ENCODE results near the gene OR10K2.
"Not testable (repeated sequence)": the region's sequence is repeated elsewhere in the genome, so short reads cannot be mapped to it uniquely, and the experiment has no call there.

Gene OR10K2, protein sequence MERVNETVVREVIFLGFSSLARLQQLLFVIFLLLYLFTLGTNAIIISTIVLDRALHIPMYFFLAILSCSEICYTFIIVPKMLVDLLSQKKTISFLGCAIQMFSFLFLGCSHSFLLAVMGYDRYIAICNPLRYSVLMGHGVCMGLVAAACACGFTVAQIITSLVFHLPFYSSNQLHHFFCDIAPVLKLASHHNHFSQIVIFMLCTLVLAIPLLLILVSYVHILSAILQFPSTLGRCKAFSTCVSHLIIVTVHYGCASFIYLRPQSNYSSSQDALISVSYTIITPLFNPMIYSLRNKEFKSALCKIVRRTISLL

GRCh38 chr1:158426137-158426536, at the start of gene OR10K2:
Gene OR10K2, minus strand, starts transcription at chr1:158426237. Its CDS starts 5,371 bp downstream, at chr1:158420866.
- no peak for DNase-seq (ENCODE audit: low spot score)

- no peak for DNase-seq (ENCODE audit: low spot score)
These were observed 45.9 kb upstream of the OR10K2 start, which contains the start of gene OR10R2 for GRCh38 chr1:158471920-158472319. Gene OR10R2, plus strand, starts transcription at chr1:158472220. Its CDS starts 106 bp downstream, at chr1:158472326.

GRCh38 chr1:158461534-158461933, 35.5 kb upstream of the OR10K2 start, which contains the start of gene OR10K1:
Gene OR10K1, plus strand, starts transcription at chr1:158461834. Its CDS starts 3,728 bp downstream, at chr1:158465562.
- no peak for DNase-seq (ENCODE audit: low spot score)

DNA sequence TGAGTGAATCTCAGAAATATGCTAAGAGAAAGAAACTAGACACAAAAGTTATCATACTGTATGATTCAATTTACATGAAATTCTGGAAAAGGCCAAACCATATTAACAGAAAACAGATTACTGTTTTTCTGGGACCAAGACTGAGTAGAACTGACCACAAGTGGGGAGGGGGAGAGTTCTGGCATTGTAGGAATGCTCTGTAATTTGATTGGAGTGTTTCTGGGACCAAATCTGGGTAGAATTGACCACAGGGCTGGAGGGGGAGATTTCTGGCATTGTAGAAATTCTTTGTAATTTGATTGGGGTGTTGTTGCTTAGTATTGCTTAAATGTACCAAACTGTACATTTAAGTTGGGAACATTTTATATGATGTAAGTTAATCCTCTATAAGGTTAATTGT, 32.2 kb upstream of the OR10K2 start:
- DNase-seq (ENCODE audit: low spot score): no peak

- DNase-seq (ENCODE audit: low spot score): no peak
These were observed 31.2 kb upstream of the OR10K2 start for GRCh38 chr1:158457246-158457645.

GRCh38 chr1:158454537-158454936, 28.5 kb upstream of the OR10K2 start:
- no peak for DNase-seq (ENCODE audit: low spot score)

DNA sequence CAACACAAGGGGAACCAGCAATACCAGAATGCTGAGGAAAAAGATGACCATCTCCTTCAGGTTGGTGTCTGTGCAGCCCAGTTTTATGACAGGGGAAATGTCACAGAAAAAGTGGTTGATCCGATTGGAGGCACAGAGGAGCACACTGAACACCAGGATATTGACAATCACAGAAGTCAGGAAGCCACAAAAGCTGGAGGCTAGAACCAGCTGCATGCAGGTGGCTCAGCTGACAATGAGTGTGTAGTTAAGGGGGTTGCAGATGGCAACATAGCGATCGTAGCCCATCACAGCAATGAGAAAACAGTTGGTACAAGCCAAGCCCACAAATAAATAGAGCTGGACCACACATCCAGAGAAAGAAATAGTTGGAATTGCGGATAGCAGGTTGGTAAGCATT, 19.3 kb upstream of the OR10K2 start:
- DNase-seq (ENCODE audit: low spot score): no peak

DNA sequence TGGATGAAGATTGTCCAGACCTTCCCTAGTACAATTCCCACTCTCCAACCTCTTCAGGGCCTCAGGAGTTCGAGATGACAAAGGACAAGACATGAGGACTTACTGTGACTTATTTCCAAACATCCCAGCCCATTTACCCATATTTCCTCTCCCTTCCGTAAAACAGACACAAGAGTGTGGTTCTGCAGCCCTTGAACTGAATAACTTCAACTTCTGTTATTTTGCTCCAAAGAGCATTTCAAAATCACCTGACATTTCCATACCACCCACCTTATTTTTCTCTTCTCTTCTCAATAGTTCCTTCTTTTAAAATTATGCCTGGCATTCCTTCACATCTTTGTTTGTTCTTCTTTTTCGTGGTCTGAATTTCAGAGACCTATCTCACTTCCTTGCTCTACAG, 8.7 kb upstream of the OR10K2 start:
- DNase-seq (ENCODE audit: low spot score): no peak

DNA sequence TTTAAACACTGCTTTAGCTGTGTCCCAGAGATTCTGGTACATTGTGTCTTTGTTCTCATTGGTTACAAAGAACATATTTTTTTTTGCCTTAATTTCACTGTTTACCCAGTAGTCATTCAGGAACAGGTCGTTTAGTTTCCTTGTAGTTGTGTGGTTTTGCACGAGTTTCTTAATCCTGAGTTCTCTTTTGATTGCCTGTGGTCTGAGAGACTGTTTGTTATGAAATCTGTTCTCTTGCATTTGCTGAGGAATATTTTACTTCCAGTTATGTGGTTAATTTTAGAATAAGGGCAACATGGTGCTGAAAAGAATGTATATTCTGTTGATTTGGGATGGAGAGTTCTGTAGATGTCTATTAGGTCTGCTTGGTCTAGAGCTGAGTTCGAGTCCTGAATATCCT, 4.1 kb upstream of the OR10K2 start:
- DNase-seq (ENCODE audit: low spot score): not testable (repeated sequence)

GRCh38 chr1:158425027-158425426, 1.0 kb downstream of the OR10K2 start:
- no peak for DNase-seq (ENCODE audit: low spot score)

GRCh38 chr1:158422212-158422611, 3.8 kb downstream of the OR10K2 start:
- DNase-seq (ENCODE audit: low spot score): no peak

GRCh38 chr1:158417586-158417985, 8.5 kb downstream of the OR10K2 start:
- no peak for DNase-seq (ENCODE audit: low spot score)

DNA sequence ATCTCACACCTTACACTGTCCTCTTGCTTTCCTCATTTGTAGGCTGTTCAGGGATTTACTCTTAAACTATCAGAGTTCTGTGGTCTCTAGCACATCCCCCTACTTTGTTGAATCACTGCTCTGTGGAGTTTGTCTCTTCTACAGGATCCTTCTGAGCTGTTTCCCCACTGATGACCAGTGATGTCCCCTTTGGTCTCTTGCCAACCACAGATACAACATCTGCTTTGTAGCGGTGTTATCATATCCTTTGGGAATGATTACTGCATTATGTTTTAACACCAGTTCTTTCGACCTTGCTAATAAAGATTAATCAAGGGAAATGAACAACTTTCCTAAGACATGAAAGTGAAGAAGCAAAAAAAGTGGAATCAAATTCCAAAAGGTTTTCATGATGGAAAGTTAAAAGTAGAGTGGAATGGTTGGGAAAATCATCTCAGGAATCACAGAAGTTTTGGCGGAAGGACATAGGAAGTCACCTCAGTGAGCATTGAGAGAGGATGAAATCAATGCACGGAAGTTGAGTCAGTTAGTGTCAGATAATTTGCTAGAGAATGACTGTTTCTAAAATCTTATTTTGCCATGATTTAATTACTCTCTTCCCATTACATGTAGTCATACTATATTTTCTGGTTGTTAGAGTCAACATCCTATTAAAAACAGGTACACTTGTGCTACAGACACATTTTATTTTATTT, 11.2 kb downstream of the OR10K2 start:
- no peak for DNase-seq (ENCODE audit: low spot score)

DNA sequence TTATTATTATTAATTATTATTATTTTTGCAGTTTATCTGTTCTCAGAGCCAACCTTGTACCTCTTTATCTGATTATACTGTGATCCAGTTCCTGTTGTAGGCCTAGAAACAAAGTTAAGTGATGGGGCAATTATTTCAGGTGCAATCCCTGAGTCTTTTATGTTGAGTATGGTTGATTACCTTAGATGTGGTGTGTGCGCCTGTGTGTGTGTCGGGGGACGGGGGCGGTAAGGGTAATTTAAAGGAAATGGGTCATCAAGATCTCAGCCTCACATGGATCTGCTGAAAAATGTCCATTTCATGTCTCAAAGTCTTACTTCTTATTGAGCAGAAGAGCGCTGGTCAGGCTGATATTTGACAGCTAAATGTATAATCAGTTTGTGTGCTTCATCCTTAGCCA, 18.9 kb downstream of the OR10K2 start:
- no peak for DNase-seq (ENCODE audit: low spot score)

- DNase-seq (ENCODE audit: low spot score): no peak
These were observed 25.2 kb downstream of the OR10K2 start for GRCh38 chr1:158400871-158401270.

DNA sequence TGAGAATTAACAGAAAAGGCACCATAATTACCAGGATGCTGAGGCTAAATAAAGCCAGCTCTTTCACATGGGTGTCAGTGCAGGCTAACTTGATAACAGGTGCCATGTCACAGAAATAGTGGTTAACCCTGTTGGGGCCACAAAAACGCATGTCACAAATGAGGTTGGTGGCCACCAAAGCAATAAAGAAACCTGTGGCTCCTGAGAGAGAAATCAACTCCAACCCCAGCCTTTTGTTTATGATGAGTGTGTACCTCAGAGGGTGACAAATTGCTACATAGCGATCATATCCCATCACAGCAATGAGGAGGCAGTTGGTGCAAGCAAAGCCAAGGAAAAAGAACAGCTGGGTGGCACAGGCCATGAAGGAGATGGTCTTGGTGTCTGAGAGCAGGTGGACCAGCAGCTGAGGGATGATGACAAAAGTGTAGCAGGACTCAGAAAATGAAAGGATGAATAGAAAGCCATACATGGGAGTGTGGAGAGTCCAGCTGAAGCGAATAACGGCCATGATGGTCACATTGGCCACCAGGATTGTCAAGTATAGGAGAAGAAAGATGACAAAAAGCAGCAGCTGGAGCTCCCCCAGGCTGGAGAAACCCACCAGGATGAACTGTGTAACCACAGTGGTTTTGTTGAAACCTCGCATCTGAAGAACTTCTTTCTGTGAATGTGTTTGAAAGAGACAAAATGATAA, 27.1 kb downstream of the OR10K2 start, which contains the start of gene OR10T2:
Gene OR10T2, minus strand, starts transcription at position 649 of the 697 bp plus-strand sequence. Its CDS starts 0 bp downstream, at position 649.
- DNase-seq (ENCODE audit: low spot score): no peak

DNA sequence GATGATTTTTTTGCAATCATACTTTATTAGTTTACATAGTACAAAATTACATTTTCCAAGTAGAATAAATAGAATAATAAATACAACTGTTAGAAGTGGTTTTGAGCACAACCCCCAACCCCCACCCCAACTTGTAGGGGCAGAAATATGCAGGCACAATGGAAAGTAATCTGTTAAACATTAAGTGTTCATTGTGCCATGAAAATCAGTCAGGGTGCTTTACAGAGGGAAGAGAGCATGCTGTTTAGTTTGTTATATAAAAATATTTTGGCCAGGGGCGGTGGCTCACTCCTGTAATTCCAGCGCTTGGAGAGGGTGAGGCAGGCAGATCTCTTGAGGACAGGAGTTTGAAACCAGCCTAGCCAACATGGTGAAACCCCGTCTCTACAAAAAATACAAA, 29.4 kb downstream of the OR10K2 start:
- DNase-seq (ENCODE audit: low spot score): no peak

- DNase-seq (ENCODE audit: low spot score): no peak
These were observed 32.6 kb downstream of the OR10K2 start for GRCh38 chr1:158393476-158393875.

DNA sequence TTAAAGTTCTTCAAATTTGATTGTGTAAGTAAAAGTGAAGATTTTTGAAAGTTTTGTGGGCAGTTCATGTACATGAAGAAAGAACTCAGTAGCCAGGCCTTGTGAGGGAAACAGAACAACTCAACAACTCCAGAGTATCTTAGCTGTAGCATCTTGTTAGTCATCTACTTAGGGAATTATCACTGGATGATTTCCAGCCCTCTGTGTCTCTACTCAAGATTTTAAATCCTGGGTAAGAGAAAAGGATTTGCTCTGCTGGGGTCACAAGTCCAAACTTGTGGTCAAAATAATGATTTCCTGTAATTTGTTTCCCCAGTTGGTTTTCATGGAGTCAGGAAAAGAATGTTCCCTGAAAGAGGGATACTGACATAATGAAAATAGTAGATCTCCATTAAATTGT, 34.9 kb downstream of the OR10K2 start:
- DNase-seq (ENCODE audit: low spot score): no peak

DNA sequence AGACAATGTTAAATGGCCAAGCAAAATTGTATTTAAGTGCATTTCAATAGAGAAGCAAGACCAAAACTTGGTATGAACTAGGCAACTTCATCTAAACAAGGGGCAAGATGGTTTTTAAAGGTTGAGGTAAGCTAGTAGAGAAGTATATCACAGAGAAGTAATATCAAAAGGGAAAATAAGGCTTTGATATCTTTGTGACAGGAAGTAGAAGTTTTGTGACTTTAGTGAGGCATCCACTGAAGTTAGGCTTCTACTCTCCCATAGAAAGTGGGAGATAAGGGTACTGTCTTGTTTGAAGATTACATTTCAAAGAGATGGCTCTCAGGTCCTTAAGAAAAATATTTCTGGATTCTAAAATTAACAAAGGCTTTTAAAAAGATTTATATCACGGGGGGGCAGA, 35.7 kb downstream of the OR10K2 start:
- no peak for DNase-seq (ENCODE audit: low spot score)

- no peak for DNase-seq (ENCODE audit: low spot score)
These were observed 51.2 kb downstream of the OR10K2 start for GRCh38 chr1:158374860-158375259.

DNA sequence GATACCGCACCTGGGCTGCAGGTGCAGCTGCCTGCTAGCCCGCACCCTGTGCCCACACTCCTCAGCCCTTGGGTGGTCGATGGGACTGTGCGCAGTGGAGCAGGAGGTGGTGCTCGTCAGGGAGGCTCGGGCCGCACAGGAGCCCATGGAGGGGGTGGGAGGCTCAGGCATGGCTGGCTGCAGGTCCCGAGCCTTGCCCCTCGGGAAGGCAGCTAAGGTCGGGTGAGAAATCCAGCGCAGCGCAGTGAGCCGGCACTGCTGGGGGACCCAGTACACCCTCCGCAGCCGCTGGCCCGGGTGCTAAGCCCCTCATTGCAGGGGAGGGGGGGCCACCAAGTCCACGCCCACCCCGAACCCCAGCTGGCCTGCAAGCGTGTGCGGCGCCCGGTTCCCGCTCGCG, 51.9 kb downstream of the OR10K2 start:
- not testable (repeated sequence) for DNase-seq (ENCODE audit: low spot score)

Data from CD4-positive, alpha-beta T cell treated with Interleukin-15 for 4 hours (primary cell).